Lung (tissue), 12 donors: ENCODE results near the gene USP3. TPM values are rescaled to one million over a fixed set of nuclear protein-coding genes. Genes with fewer than 3 reads are reported as not detected.
"Not testable (repeated sequence)": the region's sequence is repeated elsewhere in the genome, so short reads cannot be mapped to it uniquely, and the experiment has no call there.

Experiments used
- ATAC-seq: fragments of 200-7000 bp; cut with Tn5 transposase; one replicate; pipeline ENCODE4 v1.9.1; 2020; ENCODE audit warnings: moderate number of reproducible peaks; ENCODE audit not compliant: insufficient read depth, low FRiP score
- DNase-seq, 3 donors: peaks; one replicate each; pipeline ENCODE4 v3.0.0-alpha.2; 2013 to 2017
- H3K27ac ChIP-seq, 2 donors: one replicate each; pipeline ENCODE4 v1.5.1; 2013; ENCODE audit warnings: mild to moderate bottlenecking in 2 of 2, moderate library complexity in 2 of 2, control low read depth in 1 of 2, inconsistent platforms in 1 of 2, low read depth in 1 of 2, low read length in 1 of 2
- H3K27me3 ChIP-seq, 3 donors: one replicate each; pipeline ENCODE4 v1.5.1; 2013; ENCODE audit warnings: low read length in 2 of 3; ENCODE audit not compliant: control insufficient read depth in 3 of 3, insufficient read depth in 3 of 3
- H3K36me3 ChIP-seq, 4 donors: one replicate each; pipeline ENCODE4 v1.5.1; 2013; ENCODE audit warnings: low read length in 4 of 4, mild to moderate bottlenecking in 1 of 4, moderate library complexity in 1 of 4; ENCODE audit not compliant: control insufficient read depth in 4 of 4, insufficient read depth in 4 of 4
- H3K4me1 ChIP-seq, 5 donors: one replicate each; pipeline ENCODE4 v1.5.1; 2013; ENCODE audit warnings: low read length in 5 of 5, mild to moderate bottlenecking in 2 of 5, moderate library complexity in 1 of 5; ENCODE audit not compliant: control insufficient read depth in 5 of 5, insufficient read depth in 5 of 5
- H3K4me3 ChIP-seq: one replicate; pipeline ENCODE4 v1.5.1; 2013; ENCODE audit warnings: mild to moderate bottlenecking, control low read depth, moderate library complexity
- H3K9ac ChIP-seq, 2 donors: one replicate each; pipeline ENCODE4 v1.5.1; 2013; ENCODE audit warnings: low read length in 2 of 2, control low read depth in 1 of 2; ENCODE audit not compliant: insufficient read depth in 1 of 2
- H3K9me3 ChIP-seq, 4 donors: one replicate each; pipeline ENCODE4 v1.5.1; 2013; ENCODE audit warnings: low read length in 3 of 4, mild to moderate bottlenecking in 1 of 4, moderate library complexity in 1 of 4; ENCODE audit not compliant: control insufficient read depth in 4 of 4, insufficient read depth in 3 of 4
- WGBS, 2 donors: extraction: QIAGEN DNeasy Blood & Tissue Kit; methylation state at CpG; one replicate each; pipeline ENCODE4 v1.1.7; 2013; 5-methylcytosine and 5-hydroxymethylcytosine counted together
- polyA plus RNA-seq, 2 donors: library from polyadenylated mRNA; stranded (reverse); fragments of 200-250 nt; gene quantifications; one replicate each; pipeline ENCODE4 v1.2.1, GENCODE V29; 2013
- total RNA-seq, 2 donors: library from RNA; depleted of rRNA in 1 of 2; stranded (reverse); fragments of >200 nt in 1 of 2; gene quantifications; one replicate each; pipeline ENCODE4 v1.2.1, GENCODE V29; 2014 to 2021
- TF ChIP-seq, protein P1 (sequence below): IDR thresholded peaks from 2 replicates; pipeline ENCODE4 v1.5.1; 2012; ENCODE audit warnings: mild to moderate bottlenecking; ENCODE audit errors: control extremely low read depth, extremely low read depth
- donor health status: control.
- donor health status: control.
- donor health status: Bipolar disorder and iron deficiency.
- donor health status: healthy.
- donor health status: DM: yes; HTN: yes; CAD: no.

USP3 gene
- total and polyA plus RNA-seq, 4 donors, result 29.1 to 95.5 (median 49.9) TPM

DNA sequence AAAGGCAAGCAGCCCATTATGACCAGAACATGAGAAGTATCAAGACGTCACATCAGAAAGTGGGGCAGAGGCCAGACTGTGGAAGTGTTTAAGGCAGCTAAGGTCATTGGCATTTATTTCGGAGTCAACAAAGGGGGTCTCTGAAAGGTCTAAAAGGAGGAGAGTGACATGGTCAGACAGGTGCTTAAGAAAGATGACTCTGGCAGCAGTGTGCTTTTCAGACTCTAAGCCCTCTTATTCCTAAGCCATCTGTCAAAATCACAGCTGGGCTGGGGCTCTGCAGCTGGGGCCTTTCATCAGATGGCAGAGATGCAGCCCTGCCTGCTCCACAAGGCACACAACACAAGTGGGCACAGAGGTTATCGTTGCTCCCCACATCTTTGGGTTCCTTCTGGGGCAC lies 106.8 kb downstream of the USP3 start:
- peaks cover 19 to 43% (median 28%) of the 10 kb centered on the region in 4 donors for H3K36me3 ChIP-seq
- DNase-seq (no peak), ATAC-seq (no peak)
- peaks cover 0 to 19% (median 6%) of the 10 kb centered on the region in 5 donors for H3K4me1 ChIP-seq
- TF ChIP-seq, protein P1, sequence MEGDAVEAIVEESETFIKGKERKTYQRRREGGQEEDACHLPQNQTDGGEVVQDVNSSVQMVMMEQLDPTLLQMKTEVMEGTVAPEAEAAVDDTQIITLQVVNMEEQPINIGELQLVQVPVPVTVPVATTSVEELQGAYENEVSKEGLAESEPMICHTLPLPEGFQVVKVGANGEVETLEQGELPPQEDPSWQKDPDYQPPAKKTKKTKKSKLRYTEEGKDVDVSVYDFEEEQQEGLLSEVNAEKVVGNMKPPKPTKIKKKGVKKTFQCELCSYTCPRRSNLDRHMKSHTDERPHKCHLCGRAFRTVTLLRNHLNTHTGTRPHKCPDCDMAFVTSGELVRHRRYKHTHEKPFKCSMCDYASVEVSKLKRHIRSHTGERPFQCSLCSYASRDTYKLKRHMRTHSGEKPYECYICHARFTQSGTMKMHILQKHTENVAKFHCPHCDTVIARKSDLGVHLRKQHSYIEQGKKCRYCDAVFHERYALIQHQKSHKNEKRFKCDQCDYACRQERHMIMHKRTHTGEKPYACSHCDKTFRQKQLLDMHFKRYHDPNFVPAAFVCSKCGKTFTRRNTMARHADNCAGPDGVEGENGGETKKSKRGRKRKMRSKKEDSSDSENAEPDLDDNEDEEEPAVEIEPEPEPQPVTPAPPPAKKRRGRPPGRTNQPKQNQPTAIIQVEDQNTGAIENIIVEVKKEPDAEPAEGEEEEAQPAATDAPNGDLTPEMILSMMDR, result no peak
- WGBS, 2 donors, result 63 to 74% methylated on average over 3 of the region's 3 CpGs
- H3K9ac ChIP-seq, result no peak overlapping the region
- H3K27me3 ChIP-seq, result no peaks in the 10 kb centered on the region
- H3K9me3 ChIP-seq, result no peaks in the 10 kb centered on the region
- H3K27ac ChIP-seq, result no peak overlapping the region
- no peak overlapping the region for H3K4me3 ChIP-seq

DNA sequence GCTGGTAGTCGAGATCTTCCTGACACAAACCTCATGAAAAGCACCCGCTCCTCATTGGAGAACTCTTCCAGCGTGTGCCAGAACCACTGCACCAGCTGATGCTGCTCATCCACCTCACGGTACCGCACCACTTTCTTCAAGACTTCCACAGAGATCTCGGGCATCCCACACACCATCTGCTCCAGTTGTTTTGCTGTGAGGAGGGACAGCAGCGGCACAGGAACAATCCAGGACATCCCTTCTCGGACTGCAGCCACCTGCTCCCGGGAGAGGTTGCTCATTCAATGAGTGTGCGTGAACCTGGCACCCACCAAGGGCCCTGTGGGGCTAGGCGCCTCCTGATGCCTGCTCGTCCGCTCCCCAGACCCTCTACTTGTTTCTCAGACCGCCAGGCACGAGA lies 107.9 kb downstream of the USP3 start:
- Histone ChIP-seq H3K36me3 (peaks cover 25 to 43% (median 32%) of the 10 kb centered on the region in 4 donors), H3K27me3 (no peaks in the 10 kb centered on the region), H3K4me1 (peaks cover 0 to 19% (median 6%) of the 10 kb centered on the region in 5 donors), H3K27ac (no peak overlapping the region), H3K9me3 (no peaks in the 10 kb centered on the region), H3K4me3 (no peak overlapping the region), H3K9ac (no peak overlapping the region)
- TF ChIP-seq, protein P1, result no peak
- 96 to 97% methylated on average over 15 of the region's 15 CpGs for WGBS, 2 donors
- DNase-seq (no peak), ATAC-seq (no peak)

GRCh38 chr15:63615935-63616334 lies 111.5 kb downstream of the USP3 start:
- peaks cover 0 to 7% (median 1%) of the 10 kb centered on the region in 5 donors for H3K4me1 ChIP-seq
- no peak overlapping the region for H3K27ac ChIP-seq
- H3K27me3 ChIP-seq, result no peaks in the 10 kb centered on the region
- no peaks in the 10 kb centered on the region for H3K9me3 ChIP-seq
- no peak overlapping the region for H3K9ac ChIP-seq
- ATAC-seq (no peak), DNase-seq (no peak)
- peaks cover 9 to 30% (median 22%) of the 10 kb centered on the region in 4 donors for H3K36me3 ChIP-seq
- TF ChIP-seq, protein P1, result no peak
- 81 to 85% methylated on average over 3 of the region's 3 CpGs for WGBS, 2 donors
- H3K4me3 ChIP-seq, result no peak overlapping the region

DNA sequence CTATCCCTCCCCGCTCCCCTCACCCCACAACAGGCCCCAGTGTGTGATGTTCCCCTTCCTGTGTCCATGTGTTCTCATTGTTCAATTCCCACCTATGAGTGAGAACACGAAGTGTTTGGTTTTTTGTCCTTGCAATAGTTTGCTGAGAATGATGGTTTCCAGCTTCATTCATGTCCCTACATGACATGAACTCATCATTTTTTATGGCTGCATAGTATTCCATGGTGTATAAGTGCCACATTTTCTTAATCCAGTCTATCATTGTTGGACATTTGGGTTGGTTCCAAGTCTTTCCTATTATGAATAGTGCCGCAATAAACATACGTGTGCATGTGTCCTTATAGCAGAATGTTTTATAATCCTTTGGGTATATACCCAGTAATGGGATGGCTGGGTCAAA lies 112.8 kb downstream of the USP3 start:
- WGBS, 2 donors, result 93 to 97% methylated on average over 4 of the region's 4 CpGs
- not testable (repeated sequence) for H3K9ac ChIP-seq, ATAC-seq, H3K4me1 ChIP-seq, H3K27me3 ChIP-seq, H3K4me3 ChIP-seq, H3K9me3 ChIP-seq, DNase-seq, H3K27ac ChIP-seq
- peaks cover 13 to 25% (median 20%) of the 10 kb centered on the region in 4 donors for H3K36me3 ChIP-seq

DNA sequence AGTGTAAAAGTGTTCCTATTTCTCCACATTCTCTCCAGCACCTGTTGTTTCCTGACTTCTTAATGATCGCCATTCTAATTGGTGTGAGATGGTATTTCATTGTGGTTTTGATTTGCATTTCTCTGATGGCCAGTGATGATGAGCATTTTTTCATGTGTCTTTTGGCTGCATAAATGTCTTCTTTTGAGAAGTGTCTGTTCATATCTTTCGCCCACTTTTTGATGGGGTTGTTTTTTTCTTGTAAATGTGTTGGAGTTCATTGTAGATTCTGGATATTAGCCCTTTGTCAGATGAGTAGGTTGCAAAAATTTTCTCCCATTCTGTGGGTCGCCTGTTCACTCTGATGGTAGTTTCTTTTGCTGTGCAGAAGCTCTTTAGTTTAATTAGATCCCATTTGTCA lies 113.2 kb downstream of the USP3 start:
- H3K4me1 ChIP-seq, DNase-seq, H3K9ac ChIP-seq, H3K27ac ChIP-seq, H3K27me3 ChIP-seq, H3K9me3 ChIP-seq, H3K4me3 ChIP-seq, ATAC-seq: not testable (repeated sequence)
- peaks cover 17 to 22% (median 19%) of the 10 kb centered on the region in 4 donors for H3K36me3 ChIP-seq
- 94 to 100% methylated on average over 2 to 3 of the region's 3 CpGs for WGBS, 2 donors

- ATAC-seq, H3K9ac ChIP-seq, H3K27ac ChIP-seq, H3K27me3 ChIP-seq, DNase-seq, H3K4me3 ChIP-seq, H3K4me1 ChIP-seq, H3K9me3 ChIP-seq: not testable (repeated sequence)
- no CpG with 5 or more reads among the region's 2 CpGs for WGBS, 2 donors
- H3K36me3 ChIP-seq, result peaks cover 24 to 37% (median 32%) of the 10 kb centered on the region in 4 donors
These were observed 116.4 kb downstream of the USP3 start for GRCh38 chr15:63620760-63621159.
